Measurements from ENCODE around the gene DCUN1D2.

Gene DCUN1D2

GRCh38 chr13:113520571-113520970, 30.1 kb upstream of the DCUN1D2 start:
- in situ Hi-C loops (cut with MboI; ENCODE audit: low sequenced_read_pairs), result no loop called here

DNA sequence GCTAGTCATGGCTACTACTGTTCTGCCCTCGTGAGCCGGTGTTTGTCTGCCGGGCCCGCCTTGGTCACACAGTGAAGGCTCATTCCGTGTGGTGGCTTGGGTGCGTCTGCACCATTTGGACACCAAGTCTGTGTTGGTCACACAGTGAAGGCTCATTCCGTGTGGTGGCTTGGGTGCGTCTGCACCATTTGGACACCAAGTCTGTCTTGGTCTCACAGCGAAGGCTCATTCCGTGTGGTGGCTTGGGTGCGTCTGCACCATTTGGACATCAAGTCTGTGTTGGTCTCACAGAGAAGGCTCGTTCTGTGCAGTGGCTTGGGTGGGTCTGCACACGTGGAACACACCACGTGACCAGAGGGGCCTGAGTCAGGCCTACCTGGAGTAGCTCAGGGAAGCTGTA, 29.0 kb upstream of the DCUN1D2 start:
- in situ Hi-C loops (cut with MboI; ENCODE audit: low sequenced_read_pairs), result no loop called here

GRCh38 chr13:113518076-113518803, 27.7 kb upstream of the DCUN1D2 start:
- in situ Hi-C loops (cut with MboI; ENCODE audit: low sequenced_read_pairs), result no loop called here

DNA sequence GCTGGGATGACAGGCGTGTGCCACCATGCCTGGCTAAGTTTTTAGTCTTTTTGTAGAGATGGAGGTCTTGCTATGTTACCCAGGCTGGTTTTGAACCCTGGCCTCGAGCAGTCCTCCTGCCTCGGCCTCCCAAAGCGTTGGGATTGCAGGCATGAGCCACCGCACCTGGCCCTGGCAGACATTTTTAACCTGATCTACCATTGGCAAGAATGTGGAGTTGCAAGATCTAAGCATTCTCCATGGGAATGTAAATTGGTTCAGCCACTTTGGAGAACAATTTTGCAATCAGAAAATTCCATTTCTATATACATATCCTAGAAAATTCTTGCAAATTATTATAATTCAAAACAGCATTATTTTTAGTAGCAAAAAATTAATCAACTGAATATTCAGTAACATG, 24.3 kb upstream of the DCUN1D2 start:
- in situ Hi-C loops (cut with MboI; ENCODE audit: low sequenced_read_pairs), result no loop called here

GRCh38 chr13:113513761-113514160, 23.2 kb upstream of the DCUN1D2 start:
- in situ Hi-C loops (cut with MboI; ENCODE audit: low sequenced_read_pairs), result no loop called here

DNA sequence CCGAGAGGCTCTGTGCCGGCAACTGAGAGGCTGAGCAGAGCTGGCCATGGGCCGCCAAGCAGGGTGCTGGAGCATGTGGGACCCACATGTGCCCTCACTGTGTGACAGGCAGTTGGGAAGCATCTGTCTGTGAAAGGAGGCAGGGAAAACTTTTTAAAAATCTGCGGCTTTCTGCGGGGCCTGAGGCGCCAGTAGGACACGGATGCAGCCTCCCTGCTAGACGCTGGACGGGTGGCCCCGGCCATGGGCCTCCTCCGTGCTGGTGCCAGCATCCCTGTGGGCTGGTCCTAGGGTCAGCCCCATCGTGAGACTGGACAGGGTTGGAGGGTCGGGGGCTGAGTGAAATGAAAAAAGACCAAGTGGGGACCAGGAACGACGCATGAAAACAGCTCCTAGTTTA, 20.9 kb upstream of the DCUN1D2 start:
- in situ Hi-C loops (cut with MboI; ENCODE audit: low sequenced_read_pairs), result no loop called here

DNA sequence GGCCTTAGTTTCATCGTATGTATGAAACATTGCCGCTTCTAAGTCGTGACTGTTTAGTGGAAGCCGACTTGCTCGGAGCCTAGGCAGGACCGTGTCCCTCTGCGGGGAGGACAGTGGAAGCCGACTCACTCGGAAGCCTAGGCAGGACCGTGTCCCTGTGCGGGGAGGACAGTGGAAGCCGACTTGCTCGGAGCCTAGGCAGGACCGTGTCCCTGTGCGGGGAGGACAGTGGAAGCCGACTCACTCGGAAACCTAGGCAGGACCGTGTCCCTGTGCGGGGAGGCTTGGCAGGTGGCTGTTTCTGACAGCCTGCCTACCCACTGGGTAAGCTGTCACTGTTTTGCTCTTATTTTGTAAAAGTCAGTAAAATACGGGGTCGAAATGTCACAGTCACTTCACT, 20.4 kb upstream of the DCUN1D2 start:
- in situ Hi-C loops (cut with MboI; ENCODE audit: low sequenced_read_pairs), result no loop called here

DNA sequence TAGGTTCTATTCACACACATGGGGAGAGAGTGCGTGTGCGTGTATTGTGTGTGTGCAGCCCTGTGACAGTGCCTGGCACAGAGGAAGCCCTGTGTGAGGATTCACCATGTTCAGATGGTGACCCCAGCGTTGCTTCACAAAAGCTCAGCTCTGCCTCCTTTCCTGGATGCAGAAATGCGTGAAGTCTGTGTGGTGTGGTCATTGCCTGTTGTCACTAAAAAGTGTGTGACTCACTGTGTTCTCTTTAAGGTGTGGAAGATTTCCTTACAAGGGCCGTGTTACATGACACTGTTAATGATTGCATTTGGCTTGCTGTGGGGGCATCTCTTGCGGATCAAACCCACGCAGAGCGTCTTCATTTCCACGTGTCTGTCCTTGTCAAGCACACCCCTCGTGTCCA, 19.5 kb upstream of the DCUN1D2 start:
- in situ Hi-C loops (cut with MboI; ENCODE audit: low sequenced_read_pairs), result no loop called here

DNA sequence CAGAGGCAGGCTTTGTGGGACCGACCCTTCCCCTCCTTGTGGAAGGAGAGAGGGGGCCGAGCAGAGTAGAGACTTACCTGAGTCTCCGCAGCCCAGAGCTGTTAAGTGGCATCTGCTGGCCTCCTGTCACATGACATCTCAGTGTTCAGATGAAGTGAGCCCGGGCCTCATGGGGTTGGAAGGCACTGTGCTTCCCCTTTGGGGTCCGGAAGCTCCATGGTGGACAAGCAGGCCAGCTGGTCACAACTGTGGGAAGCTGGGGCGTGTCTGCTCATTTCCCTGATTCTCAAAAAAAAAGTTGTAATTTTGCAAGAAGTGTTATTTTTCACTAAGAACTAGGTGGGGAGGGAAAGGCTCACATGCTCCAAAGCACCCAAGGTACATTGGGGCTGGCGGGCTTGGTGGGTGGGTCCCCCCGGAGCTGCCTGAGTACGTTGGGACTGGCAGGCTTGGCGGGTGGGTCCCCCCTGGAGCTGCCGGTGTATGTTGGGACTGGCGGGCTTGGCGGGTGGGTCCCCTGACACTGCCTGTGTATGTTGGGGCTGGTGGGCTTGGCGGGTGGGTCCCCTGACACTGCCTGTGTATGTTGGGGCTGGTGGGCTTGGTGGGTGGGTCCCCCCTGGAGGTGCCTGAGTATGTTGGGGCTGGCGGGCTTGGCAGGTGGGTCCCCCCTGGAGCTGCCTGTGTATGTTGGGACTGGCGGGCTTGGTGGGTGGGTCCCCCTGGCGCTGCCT, 18.2 kb upstream of the DCUN1D2 start:
- in situ Hi-C loops (cut with MboI; ENCODE audit: low sequenced_read_pairs), result no loop called here

DNA sequence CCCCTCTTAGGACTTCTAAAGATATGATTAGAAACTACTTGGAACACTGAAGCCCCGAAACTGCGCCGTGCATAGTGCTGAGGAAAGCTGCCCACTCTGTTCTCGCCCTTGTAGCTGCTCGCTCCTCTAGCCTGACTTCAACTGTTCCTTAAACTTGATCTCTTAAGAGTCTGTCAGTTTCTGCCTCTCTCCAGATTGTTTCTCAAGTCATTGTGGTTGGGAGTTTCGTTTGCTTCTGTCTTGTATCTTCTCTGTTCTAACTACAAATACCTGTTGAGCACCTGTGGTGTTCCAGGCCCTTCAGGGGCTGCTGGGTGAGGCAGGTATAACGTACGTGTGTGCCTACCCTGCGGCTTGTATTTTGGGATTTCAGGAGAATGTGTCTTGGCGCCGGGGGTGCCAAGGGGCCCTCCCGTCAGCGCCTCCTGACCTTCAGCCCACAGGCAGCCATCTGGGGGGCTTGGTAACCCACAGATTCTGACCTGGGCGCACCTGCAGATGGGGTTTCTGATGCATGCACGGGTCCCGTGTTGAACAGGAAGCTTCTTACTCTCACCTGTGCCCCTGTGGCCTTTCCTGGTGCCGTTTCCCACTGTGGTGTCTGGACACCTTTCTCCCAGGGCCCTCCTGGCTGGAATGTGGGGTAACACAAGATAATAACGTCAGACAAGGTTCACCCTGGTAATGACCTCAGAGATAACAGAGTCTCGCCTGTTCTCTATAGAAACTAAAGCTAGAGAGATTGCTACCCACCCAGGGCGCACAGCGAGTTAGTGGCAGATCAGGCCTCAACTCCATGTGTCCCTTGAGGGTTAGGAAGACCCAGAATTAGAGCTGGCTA, 17.2 kb upstream of the DCUN1D2 start:
- in situ Hi-C loops (cut with MboI; ENCODE audit: low sequenced_read_pairs), result no loop called here

DNA sequence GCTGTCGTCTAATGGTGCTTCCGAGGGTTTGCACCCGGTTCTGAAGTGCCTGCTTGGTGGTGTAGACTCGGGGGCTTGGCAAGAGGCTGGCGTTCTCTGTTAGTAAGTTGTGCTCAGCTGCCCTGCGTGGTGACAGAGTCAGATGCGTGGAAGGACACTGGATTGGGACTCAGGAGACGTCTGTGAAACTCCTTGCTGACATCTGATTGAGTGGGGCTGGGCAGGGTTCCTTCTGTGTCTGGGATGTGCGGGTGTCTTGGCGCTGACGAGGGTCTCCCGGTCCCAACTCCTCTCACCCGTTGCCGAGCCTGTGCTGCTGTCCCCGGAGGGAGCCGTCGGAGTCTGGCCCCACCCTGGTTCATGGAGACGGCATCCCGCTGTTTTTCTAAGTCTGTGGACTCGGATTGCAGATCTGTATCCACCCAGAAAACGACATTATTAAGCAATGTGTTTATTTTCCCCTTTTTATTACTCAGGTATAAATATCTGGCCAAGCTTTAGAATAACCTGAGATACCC, 16.4 kb upstream of the DCUN1D2 start:
- in situ Hi-C loops (cut with MboI; ENCODE audit: low sequenced_read_pairs), result no loop called here

- in situ Hi-C loops (cut with MboI; ENCODE audit: low sequenced_read_pairs), result no loop called here
Measured at GRCh38 chr13:113506025-113506685, 15.6 kb upstream of the DCUN1D2 start.

DNA sequence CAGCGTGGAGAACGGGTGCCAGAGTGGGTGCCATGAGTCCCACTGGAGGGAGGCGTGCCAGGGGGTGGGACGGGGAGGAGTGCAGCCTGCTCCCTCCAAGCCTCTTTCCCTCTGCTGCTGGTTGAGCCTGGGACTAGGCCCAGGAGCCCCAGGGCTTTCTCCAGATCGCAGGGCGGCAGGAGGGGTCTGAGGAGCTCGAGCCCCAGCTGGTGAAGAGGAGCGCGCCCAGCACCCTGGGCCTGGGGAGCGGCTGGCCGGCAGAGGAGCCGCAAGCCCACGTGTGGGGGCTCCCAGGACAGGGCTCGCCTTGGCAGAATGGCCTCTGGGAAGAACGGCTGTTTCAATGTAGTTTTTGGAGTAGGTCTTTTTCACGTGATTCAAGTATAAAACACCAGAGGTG, 12.2 kb upstream of the DCUN1D2 start:
- in situ Hi-C loops (cut with MboI; ENCODE audit: low sequenced_read_pairs), result no loop called here

DNA sequence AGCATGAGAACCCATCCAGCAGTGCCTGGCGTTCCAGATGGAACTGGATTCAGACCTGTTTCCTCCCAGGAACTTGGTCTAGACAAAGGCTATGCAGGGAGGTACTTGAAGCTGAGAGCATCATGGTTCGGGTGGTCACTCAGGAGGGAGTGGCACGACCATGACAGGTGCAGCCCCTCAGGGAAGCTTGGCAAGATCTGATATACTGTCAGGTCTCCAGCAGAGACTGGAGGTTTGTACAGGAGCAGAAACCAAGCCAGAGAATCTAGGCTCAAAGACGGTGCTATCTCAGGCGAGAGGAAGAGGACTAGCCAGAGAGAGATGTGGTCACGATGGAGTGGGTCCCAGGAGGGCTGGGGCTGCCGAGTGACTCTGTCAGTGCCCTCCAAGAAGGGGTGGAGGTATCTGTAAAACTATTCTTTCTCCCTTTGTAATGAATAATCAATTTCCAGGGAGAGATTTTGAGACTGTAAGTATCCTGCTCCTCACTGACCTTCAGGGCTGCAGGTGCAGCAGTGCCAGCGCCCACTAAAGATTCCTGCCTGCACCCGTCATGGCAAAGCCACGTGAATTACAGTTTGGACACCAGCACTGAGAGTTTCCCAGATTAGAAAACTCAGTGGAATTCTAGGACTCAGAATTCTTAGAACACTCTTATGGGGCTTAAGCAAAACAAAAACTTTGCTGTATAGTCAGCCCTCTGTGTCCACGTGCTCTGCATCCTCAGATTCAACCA, 10.2 kb upstream of the DCUN1D2 start:
- in situ Hi-C loops (cut with MboI; ENCODE audit: low sequenced_read_pairs), result no loop called here

DNA sequence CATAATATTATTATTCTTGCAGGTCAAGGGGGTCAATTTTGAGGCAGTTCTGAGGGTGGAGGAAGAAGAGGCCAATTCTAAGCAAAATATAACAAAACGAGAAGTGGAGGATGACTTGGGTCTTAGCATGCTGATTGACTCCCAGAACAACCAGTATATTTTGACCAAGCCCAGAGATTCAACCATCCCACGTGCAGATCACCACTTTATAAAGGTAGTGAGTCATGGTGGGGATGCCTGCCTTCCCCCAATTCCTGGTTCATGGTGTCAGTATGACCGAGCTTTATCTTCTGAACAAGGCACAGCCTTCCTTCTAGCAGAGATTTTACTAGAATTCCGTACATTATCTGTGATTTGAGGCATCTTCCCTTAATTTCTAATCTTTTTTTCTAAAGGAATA, 9.4 kb upstream of the DCUN1D2 start:
- in situ Hi-C loops (cut with MboI; ENCODE audit: low sequenced_read_pairs), result no loop called here

DNA sequence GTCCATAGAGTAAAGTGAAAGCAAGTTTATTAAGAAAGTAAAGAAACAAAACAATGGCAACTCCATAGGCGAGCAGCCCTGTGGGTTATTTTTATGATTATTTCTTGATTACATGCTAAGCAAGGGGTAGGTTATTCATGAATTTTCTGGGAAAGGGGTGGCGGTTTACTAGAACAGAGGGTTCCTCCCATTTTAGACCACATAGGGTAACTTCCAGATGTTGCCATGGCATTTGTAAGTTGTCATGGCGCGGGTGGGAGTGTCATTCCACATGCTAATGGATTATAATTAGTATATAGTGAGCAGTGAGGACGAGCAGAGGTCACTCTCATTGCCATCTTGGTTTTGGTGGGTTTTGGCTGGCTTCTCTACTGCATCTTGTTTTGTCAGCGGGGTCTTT, 8.4 kb upstream of the DCUN1D2 start:
- in situ Hi-C loops (cut with MboI; ENCODE audit: low sequenced_read_pairs), result no loop called here

DNA sequence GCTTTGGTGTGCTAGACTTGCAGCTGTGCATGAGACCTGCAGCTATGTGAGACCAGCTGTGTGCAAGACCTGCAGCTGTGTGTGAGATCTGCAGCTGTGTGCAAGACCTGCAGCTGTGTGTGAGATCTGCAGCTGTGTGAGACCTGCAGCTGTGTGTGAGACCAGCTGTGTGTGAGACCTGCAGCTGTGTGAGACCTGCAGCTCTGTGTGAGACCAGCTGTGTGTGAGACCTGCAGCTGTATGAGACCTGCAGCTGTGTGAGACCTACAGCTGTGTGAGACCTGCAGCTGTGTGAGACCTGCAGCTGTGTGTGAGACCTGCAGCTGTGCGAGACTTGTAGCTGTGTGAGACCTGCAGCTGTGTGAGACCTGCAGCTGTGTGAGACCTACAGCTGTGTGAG, 6.7 kb upstream of the DCUN1D2 start:
- in situ Hi-C loops (cut with MboI; ENCODE audit: low sequenced_read_pairs), result no loop called here

- in situ Hi-C loops (cut with MboI; ENCODE audit: low sequenced_read_pairs), result no loop called here
Measured at GRCh38 chr13:113495494-113496210, 5.1 kb upstream of the DCUN1D2 start.

- in situ Hi-C loops (cut with MboI; ENCODE audit: low sequenced_read_pairs), result no loop called here
Measured at GRCh38 chr13:113493315-113493951, 2.9 kb upstream of the DCUN1D2 start.

Measured in HL-60/S4 treated with retinoic acid at 250 ng/mL for 4 days and 3 days (cell line).